HCT116 (cell line): ENCODE data around the gene SLAMF8.

Experiments
- CTCF ChIP-seq, 3 experiments: fragments of 200-600 bp in 1 of 3; sonication (generic) in 1 of 3; IDR thresholded peaks in 2 of 3; conservative IDR thresholded peaks in 1 of 3; 2 replicates each; pipeline ENCODE4 v1.5.1; 2012 to 2017; ENCODE audit warnings: low read depth in 2 of 3, low read length in 2 of 3, antibody characterized with exemption in 1 of 3, borderline replicate concordance in 1 of 3, control low read depth in 1 of 3, mild to moderate bottlenecking in 1 of 3, mixed read lengths in 1 of 3, mixed run types in 1 of 3, moderate library complexity in 1 of 3; ENCODE audit not compliant: insufficient read depth in 1 of 3
- POLR2A ChIP-seq: IDR thresholded peaks from 2 replicates; pipeline ENCODE4 v1.7.0; 2011; ENCODE audit warnings: borderline replicate concordance; ENCODE audit not compliant: insufficient read depth, insufficient read length; ENCODE audit errors: extremely low read depth
- POLR2AphosphoS5 ChIP-seq: IDR thresholded peaks from 2 replicates; pipeline ENCODE4 v1.6.1; 2011; ENCODE audit warnings: mild to moderate bottlenecking, low read depth, low read length, moderate library complexity
- REST ChIP-seq: IDR thresholded peaks from 2 replicates; pipeline ENCODE4 v1.6.1; 2012; ENCODE audit warnings: low read depth
- SIN3A ChIP-seq: IDR thresholded peaks from 2 replicates; pipeline ENCODE4 v1.6.1; 2012; ENCODE audit warnings: low read depth
- ZNF274 ChIP-seq: fragments of 200-500 bp; sonication (Bioruptor generic); IDR thresholded peaks from 2 replicates; pipeline ENCODE4 v1.6.1; 2014; ENCODE audit warnings: mild to moderate bottlenecking, low read depth, low read length, inconsistent platforms

- no peak for TF ChIP-seq REST
- TF ChIP-seq CTCF (IDR thresholded peaks at IDR 0.05 in 2 of 3, conservative IDR thresholded peaks at IDR 0.05 in 1 of 3; ENCODE audit: borderline replicate concordance in 1 of 3, insufficient read depth in 1 of 3, low read depth in 2 of 3, low read length in 2 of 3): no peak
- TF ChIP-seq POLR2AphosphoS5: no peak
- no peak for TF ChIP-seq SIN3A
- TF ChIP-seq POLR2A: no peak
- no peak for TF ChIP-seq ZNF274
Measured at GRCh38 chr1:159862557-159862956, 35.9 kb downstream of the SLAMF8 start, which contains the start of gene VSIG8.
